GM12875 (cell line): ENCODE data around the gene FMN2.

ENCODE experiments used
- H3K4me3 ChIP-seq: one replicate; pipeline ENCODE4 v1.5.1; 2011; ENCODE audit warnings: low read depth, low read length, control low read depth
- TF ChIP-seq, protein P1 (sequence below): IDR thresholded peaks from 2 replicates; pipeline ENCODE4 v1.5.1; 2011; ENCODE audit warnings: low read depth, mild to moderate bottlenecking, control low read depth, inconsistent platforms, low read length, moderate library complexity, borderline replicate concordance; ENCODE audit not compliant: insufficient read depth

The FMN2 gene

DNA sequence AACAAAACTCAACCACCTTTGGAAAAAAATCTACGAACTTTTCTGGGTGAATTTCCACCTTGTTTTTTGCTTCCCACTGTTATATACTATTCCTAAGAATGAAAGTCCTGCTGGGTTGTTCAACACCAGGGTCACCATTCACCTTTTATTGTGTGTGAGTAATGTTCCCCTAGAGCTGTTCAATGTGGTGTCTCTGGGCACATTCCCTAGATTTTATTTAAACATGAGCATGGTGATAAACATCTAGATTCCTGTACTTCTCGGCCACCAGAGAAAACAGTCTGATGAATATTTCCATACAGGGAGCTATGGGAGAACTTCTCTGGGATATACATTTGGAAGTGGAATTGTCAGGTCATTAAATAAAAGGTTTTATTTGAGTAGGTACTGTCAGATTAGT is 13.0 kb downstream of the FMN2 start:
- no peak overlapping the region for H3K4me3 ChIP-seq
- TF ChIP-seq, protein P1, sequence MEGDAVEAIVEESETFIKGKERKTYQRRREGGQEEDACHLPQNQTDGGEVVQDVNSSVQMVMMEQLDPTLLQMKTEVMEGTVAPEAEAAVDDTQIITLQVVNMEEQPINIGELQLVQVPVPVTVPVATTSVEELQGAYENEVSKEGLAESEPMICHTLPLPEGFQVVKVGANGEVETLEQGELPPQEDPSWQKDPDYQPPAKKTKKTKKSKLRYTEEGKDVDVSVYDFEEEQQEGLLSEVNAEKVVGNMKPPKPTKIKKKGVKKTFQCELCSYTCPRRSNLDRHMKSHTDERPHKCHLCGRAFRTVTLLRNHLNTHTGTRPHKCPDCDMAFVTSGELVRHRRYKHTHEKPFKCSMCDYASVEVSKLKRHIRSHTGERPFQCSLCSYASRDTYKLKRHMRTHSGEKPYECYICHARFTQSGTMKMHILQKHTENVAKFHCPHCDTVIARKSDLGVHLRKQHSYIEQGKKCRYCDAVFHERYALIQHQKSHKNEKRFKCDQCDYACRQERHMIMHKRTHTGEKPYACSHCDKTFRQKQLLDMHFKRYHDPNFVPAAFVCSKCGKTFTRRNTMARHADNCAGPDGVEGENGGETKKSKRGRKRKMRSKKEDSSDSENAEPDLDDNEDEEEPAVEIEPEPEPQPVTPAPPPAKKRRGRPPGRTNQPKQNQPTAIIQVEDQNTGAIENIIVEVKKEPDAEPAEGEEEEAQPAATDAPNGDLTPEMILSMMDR = no peak

DNA sequence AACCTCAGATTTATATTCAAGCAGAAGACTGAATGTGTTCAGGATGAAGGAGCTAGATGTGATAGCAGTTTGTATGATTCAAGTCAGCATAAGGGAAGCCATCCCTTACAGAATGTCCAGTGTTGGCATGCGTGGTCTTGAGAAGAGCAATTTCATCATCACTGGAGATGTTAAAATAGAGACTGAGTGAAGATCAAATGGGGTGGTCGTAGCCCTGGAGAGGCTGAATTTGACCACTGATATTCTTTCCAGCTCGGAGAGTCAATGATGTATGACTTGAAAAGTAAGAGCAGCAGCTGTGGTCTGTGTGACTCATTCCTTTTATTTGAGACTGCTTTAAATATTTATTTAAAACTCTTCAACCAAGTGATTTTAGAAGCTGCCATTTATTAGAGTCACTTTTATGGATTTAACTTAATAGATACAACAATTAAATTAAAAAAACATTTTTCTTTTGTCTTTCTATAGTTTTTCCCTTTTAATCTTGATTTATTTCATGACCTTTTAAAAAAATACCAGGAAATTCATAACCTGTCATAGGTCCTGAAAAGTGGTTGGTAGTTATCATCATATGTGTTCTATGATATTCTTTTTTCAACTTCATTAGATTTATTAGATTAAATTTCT is 15.5 kb downstream of the FMN2 start:
- no peak overlapping the region for H3K4me3 ChIP-seq
- TF ChIP-seq, protein P1 = no peak

DNA sequence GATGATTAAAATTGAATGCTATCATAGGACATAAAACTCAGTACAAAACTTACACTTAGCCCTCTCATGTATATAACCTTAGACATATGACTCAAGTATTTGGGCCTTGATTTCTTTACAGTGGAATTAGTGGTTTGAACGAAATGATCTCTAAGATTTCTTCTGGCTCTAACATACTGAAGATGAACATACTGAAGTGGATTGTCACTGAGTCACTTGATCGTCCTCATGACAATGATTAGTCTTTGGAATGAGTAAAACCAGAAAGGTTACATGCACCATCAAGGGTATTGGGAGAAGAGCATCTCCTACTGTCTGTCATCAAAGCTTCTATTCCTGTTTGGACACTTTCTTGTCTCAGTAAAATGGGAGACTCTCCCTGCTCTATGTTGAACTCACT is 17.4 kb downstream of the FMN2 start:
- no peak overlapping the region for H3K4me3 ChIP-seq
- TF ChIP-seq, protein P1 = no peak

DNA sequence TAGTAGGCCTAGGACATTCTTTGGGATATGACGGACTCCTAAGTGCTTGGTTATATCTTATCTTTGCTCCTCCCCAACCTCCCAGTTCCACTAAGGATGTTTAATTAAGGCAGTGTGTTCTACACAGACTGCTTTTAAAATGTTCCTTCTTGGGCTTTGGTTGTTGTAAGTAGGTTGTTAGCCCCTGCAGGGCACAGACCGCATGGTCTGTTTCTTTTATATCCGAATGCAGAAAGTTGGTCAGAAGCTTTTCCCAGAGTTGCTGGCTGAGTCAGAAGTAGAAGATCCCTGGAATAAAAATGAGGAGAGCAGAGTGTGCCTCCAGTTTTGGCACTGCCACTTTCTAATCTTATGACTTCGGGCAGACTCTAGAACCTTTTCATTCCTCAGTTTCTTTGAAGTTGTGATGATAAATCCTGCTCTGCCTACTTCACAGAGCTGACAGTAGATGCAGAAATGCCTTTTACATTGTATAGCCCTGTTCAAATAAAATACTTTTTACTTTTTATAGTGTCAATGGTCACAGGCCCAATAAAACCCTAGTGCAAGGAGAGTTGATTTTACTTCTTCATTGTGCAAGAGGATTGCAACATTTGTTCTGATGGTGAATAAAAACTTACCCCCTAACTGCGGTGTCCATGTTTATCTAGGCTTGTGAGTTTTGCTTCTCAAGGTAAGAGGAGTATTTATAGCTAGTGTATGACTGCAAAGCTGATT is 18.4 kb downstream of the FMN2 start:
- TF ChIP-seq, protein P1 = no peak

DNA sequence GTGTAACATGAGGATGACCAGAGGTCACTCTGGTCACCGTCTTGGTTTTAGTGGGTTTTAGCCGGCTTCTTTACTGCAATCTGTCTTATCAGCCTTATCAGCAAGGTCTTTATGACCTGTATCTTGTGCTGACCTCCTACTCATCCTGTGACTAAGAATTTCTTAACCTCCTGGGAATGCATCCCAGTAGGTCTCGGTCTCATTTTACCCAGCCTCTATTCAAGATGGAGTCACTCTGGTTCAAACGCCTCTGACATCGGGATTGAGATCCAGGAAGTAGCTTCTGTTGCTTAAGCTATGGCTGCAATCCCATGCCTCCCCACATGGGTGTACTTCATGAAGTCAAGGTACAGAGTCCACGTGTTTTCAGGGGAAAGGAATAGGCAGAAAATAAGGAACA is 19.9 kb downstream of the FMN2 start:
- TF ChIP-seq, protein P1 = no peak
- no peak overlapping the region for H3K4me3 ChIP-seq

More for the DNA sequence above, 18.4 kb downstream of the FMN2 start:
- H3K4me3 ChIP-seq = no peak overlapping the region

DNA sequence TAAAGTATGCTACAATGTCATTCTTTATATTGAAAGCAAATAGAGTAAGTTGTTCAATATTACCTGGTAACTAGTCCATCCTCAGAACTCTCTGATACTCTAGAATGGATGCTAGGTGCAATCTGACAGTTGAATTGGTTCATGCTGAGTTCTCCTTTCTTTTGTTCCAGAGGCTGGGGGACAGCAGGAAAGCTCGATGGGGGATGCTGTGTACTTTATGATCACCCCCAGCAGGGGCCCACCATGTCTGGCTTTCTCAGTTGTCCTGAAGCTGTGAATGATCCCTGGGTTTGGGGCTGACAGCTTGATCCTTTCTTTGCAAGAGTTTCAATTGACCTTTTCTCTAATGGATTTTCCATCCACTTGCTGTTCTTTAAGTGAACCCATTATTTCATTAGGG is 22.5 kb downstream of the FMN2 start:
- H3K4me3 ChIP-seq = no peak overlapping the region
- TF ChIP-seq, protein P1 = no peak

DNA sequence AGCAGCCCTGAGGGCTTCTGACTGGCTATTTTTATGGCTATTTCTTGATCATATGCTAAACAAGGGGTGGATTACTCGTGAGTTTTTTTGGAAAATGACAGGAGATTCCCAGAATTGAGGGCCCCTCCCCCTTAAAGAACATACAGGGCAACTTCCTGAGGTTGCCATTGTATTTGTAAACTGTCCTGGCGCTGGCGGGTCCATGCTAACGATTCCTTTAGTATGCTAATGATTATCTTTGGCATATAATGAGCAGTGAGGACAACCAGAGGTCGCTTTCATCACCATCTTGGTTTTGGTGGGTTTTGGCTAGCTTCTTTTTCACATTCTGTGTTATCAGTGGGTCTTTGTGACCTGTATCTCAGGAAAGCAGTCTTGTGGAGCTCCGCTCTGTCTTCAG is 24.1 kb downstream of the FMN2 start:
- TF ChIP-seq, protein P1 = no peak
- no peak overlapping the region for H3K4me3 ChIP-seq
